GM12892 (cell line): Measurements from ENCODE around the gene CRIM1.

Experiments
- POLR2A ChIP-seq: IDR thresholded peaks from 2 replicates; pipeline ENCODE4 v1.6.1; 2011; ENCODE audit warnings: low read depth, low read length, control low read depth
- POLR2AphosphoS5 ChIP-seq: IDR thresholded peaks from 2 replicates; pipeline ENCODE4 v1.6.1; 2011; ENCODE audit warnings: low read depth, low read length, control low read depth

DNA sequence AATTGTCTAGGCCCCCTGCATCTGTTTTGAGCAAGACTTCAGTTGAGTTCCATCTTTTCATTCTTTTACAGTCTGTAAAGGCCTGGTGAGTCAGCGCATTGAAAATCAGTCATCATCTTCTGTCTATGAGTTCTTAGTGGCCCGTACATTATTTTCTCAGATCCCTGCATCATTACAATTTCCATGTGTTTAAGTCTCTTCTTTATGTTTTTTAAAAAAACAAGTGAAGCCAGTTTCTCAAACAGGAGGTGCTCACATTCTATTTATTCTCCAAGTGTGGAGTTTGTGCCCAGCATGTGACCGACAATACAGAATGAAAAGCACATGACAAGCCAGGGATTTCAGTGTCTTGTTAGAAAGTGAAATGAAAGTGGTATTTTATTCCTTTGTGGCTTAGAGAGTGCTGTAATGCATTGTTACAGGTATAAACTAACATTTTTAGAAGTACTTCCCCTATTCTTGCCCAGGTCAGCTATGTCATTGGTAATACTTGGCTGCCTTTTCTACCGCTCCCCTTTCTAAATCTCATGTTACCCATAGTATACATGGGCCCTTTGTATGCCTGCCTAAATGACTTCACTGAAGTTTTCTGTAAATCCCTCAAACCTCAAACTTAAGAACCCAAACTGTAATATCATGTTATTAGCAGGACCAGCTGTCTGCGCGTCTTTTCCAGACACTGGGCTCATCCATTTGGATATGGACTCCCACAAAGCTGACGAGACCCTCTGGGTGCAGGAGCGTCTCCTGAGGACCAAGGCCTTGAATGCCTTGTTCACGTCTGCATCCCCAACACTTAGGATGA is 174.8 kb downstream of the CRIM1 start:
- TF ChIP-seq POLR2AphosphoS5 (no peak), POLR2A (no peak)
